ENCODE data around the gene ATG2A. TPM values are rescaled to one million over a fixed set of nuclear protein-coding genes. Genes with fewer than 3 reads are reported as not detected.
A peak's percentile ranks its signal among the peaks of the same experiment; 100 is the strongest.

The ATG2A gene
- total RNA-seq, 1 donor from 2014 or later = 21.4 TPM

DNA sequence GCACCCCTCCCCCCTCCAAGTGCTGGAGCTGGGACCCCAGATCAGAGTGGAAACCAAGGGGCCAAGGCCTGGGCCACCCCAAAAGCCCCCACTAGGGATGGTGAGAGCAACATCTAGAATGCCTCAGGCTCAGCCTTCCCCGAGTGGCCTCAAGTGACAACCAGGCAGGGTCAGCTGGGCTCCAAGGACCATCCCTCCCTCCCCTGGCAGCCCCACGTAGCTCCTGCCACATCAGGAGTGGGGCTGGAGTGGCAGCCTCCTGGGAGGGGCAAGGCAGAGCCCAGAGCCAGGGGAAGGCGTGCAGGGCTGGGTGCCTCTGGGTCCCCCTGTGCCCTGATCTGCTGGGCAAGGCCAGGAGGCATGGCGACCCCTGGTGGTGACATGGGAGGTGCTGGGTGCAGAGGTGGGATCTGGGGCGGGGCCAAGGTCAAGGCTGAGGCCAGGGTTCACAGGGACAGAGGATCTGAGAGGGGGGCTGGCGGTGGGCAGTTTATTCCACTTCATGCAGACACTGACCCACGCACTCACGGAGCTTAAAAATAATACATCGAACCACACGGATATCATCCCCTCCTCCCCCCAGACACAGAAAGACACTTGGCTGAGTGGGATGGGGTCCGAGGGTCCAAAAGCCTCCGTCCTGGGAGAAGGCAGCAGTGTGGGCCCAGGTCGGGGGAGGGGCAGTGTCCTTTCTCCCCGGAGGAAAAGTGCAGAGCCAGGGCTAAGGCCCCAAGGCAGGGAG lies 22.8 kb downstream of the ATG2A start:
- H3K9ac ChIP-seq (ENCODE audit: low read length) = no peak overlapping the region
- H3K4me1 Mint-ChIP-seq (ENCODE audit: low read depth, unreplicated experiment) = peaks cover 1% of the 10 kb centered on the region
- H3K27ac ChIP-seq (ENCODE audit: low read depth, low read length) = no peak overlapping the region
- TF ChIP-seq, protein P1, sequence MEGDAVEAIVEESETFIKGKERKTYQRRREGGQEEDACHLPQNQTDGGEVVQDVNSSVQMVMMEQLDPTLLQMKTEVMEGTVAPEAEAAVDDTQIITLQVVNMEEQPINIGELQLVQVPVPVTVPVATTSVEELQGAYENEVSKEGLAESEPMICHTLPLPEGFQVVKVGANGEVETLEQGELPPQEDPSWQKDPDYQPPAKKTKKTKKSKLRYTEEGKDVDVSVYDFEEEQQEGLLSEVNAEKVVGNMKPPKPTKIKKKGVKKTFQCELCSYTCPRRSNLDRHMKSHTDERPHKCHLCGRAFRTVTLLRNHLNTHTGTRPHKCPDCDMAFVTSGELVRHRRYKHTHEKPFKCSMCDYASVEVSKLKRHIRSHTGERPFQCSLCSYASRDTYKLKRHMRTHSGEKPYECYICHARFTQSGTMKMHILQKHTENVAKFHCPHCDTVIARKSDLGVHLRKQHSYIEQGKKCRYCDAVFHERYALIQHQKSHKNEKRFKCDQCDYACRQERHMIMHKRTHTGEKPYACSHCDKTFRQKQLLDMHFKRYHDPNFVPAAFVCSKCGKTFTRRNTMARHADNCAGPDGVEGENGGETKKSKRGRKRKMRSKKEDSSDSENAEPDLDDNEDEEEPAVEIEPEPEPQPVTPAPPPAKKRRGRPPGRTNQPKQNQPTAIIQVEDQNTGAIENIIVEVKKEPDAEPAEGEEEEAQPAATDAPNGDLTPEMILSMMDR (IDR thresholded peaks at IDR 0.05; ENCODE audit: insufficient read depth, low read depth, low read length) = peak; percentile 57
- no peak for TF ChIP-seq EZH2 (IDR thresholded peaks at IDR 0.05; ENCODE audit: insufficient read depth, low read length)
- peaks cover 2% of the 10 kb centered on the region for H3K27me3 Mint-ChIP-seq (ENCODE audit: low read depth, unreplicated experiment)
- H3K4me3 ChIP-seq (ENCODE audit: insufficient read depth, low read depth, low read length) = no peak overlapping the region
- H3K27me3 ChIP-seq (ENCODE audit: insufficient read depth, low read length) = no peaks in the 10 kb centered on the region
- H3K4me3 Mint-ChIP-seq (ENCODE audit: unreplicated experiment) = no peak overlapping the region
- no peaks in the 10 kb centered on the region for H4K20me1 ChIP-seq (ENCODE audit: insufficient read depth, low read length)
- no peaks in the 10 kb centered on the region for H3K9me3 ChIP-seq (ENCODE audit: insufficient read depth, low read depth, low read length)
- H3K9me3 Mint-ChIP-seq (ENCODE audit: unreplicated experiment) = no peaks in the 10 kb centered on the region
- FAIRE-seq (no peak), DNase-seq (ENCODE audit: low read depth) (no peak)
- H2AFZ ChIP-seq (ENCODE audit: low read depth, low read length) = no peak overlapping the region
- H3K36me3 ChIP-seq (ENCODE audit: insufficient read depth, low read length) = peaks cover 4% of the 10 kb centered on the region
- H3K4me1 ChIP-seq (ENCODE audit: insufficient read depth, low read length) = no peaks in the 10 kb centered on the region
- H3K79me2 ChIP-seq (ENCODE audit: insufficient read depth, low read length) = no peaks in the 10 kb centered on the region
- H3K36me3 Mint-ChIP-seq (ENCODE audit: low read depth, unreplicated experiment) = peaks cover 4% of the 10 kb centered on the region
- no peak overlapping the region for H3K27ac Mint-ChIP-seq (ENCODE audit: unreplicated experiment)
- H3K4me2 ChIP-seq (ENCODE audit: low read length) = no peak overlapping the region

DNA sequence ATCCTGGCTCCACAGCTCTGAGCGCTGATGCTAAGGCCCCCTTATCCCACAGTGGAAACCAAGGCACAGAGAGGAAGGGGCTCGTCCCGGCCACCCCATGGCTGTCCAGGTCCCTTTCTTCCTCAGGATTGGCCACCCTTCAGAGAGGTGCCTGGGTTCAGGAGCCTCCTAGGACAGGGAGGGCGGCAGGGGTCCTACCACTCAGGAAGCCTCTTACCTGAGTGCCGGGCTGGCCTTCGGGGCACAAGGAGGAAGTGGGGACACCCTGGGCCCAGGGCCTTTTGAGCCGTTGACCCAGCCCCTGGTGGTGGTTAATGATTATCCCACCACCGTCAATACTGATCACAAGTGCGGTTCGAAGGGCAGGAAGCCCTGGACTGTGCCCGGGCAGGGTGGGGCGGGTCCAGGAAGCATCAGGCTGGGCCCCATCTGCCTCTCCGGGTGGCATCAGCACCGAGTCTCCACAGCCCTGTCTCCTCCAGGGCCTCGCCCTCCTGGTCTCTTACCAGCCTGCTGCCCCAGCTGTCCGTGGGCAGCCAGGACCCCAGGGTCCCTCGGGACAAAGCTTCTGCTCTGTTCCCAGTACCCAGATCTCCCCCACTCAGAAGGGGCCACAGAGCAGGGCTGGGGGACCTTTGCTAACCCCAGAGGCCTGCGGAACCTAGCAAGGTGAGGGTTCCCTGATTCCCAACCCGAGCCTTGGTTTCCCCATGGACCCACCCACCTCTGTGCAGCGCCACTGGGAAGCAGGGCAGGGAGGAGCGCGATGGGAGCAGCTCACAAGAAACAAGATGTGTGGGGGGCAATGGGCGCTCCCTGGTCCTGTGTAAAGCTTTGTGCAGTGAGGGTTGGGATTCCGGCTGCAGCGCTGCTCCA lies 23.6 kb downstream of the ATG2A start:
- Histone ChIP-seq H3K4me3 (ENCODE audit: insufficient read depth, low read depth, low read length) (no peak overlapping the region), H4K20me1 (ENCODE audit: insufficient read depth, low read length) (no peaks in the 10 kb centered on the region), H3K79me2 (ENCODE audit: insufficient read depth, low read length) (no peaks in the 10 kb centered on the region), H3K9ac (ENCODE audit: low read length) (no peak overlapping the region), H3K9me3 (ENCODE audit: insufficient read depth, low read depth, low read length) (no peaks in the 10 kb centered on the region), H2AFZ (ENCODE audit: low read depth, low read length) (no peak overlapping the region), H3K4me1 (ENCODE audit: insufficient read depth, low read length) (peaks cover 3% of the 10 kb centered on the region), H3K27me3 (ENCODE audit: insufficient read depth, low read length) (no peaks in the 10 kb centered on the region), H3K36me3 (ENCODE audit: insufficient read depth, low read length) (peaks cover 4% of the 10 kb centered on the region), H3K4me2 (ENCODE audit: low read length) (no peak overlapping the region), H3K27ac (ENCODE audit: low read depth, low read length) (no peak overlapping the region)
- FAIRE-seq (no peak), DNase-seq (ENCODE audit: low read depth) (no peak)
- peaks cover 4% of the 10 kb centered on the region for H3K4me1 Mint-ChIP-seq (ENCODE audit: low read depth, unreplicated experiment)
- no peaks in the 10 kb centered on the region for H3K9me3 Mint-ChIP-seq (ENCODE audit: unreplicated experiment)
- peaks cover 2% of the 10 kb centered on the region for H3K36me3 Mint-ChIP-seq (ENCODE audit: low read depth, unreplicated experiment)
- no peak overlapping the region for H3K27ac Mint-ChIP-seq (ENCODE audit: unreplicated experiment)
- TF ChIP-seq, protein P1 (IDR thresholded peaks at IDR 0.05; ENCODE audit: insufficient read depth, low read depth, low read length) = no peak
- no peak for TF ChIP-seq EZH2 (IDR thresholded peaks at IDR 0.05; ENCODE audit: insufficient read depth, low read length)
- no peak overlapping the region for H3K4me3 Mint-ChIP-seq (ENCODE audit: unreplicated experiment)
- peaks cover 2% of the 10 kb centered on the region for H3K27me3 Mint-ChIP-seq (ENCODE audit: low read depth, unreplicated experiment)

Measured in astrocyte (in vitro differentiated cells and primary cell).